Measurements from ENCODE around the gene DCTPP1.

Gene DCTPP1

GRCh38 chr16:30383521-30383920, 46.3 kb downstream of the DCTPP1 start:
- peak overlapping the region; percentile 92 for H3K4me3 ChIP-seq (ENCODE audit: low read depth, low read length, poor library complexity, severe bottlenecking)
- no peaks in the 10 kb centered on the region for H4K20me1 ChIP-seq (ENCODE audit: insufficient read depth, low read length)
- H3K4me1 ChIP-seq (ENCODE audit: insufficient read depth, low read length, severe bottlenecking), result peaks cover 49% of the 10 kb centered on the region
- H3K79me2 ChIP-seq (ENCODE audit: insufficient read depth, low read length), result peaks cover 8% of the 10 kb centered on the region; the same call in 1 of the 2 replicates
- peak overlapping the region; percentile 91 for H3K27ac ChIP-seq (ENCODE audit: low read depth, low read length, poor library complexity, severe bottlenecking)
- peaks cover 14% of the 10 kb centered on the region; the same call in 1 of the 2 replicates for H3K36me3 ChIP-seq (ENCODE audit: insufficient read depth, low read length)
- H3K9ac ChIP-seq (ENCODE audit: low read length), result peak overlapping the region; percentile 94; the same call in 1 of the 2 replicates
- H3K9me2 ChIP-seq (ENCODE audit: low read depth, low read length), result no peaks in the 10 kb centered on the region
- peaks cover 11% of the 10 kb centered on the region; the same call in 1 of the 2 replicates for H3F3A ChIP-seq (ENCODE audit: insufficient read depth, low read length)
- no peak overlapping the region for H2AFZ ChIP-seq (ENCODE audit: low read length)
- no peaks in the 10 kb centered on the region for H3K27me3 ChIP-seq (ENCODE audit: insufficient read depth, low read length)
- peak overlapping the region; percentile 95 for H3K4me2 ChIP-seq (ENCODE audit: low read length)
- H3K9me3 ChIP-seq (ENCODE audit: low read length), result no peaks in the 10 kb centered on the region
- TF ChIP-seq CTCF (IDR thresholded peaks at IDR 0.05; ENCODE audit: low read length) (no peak), EZH2 (IDR thresholded peaks at IDR 0.05; ENCODE audit: borderline replicate concordance, low read length) (no peak)

- Histone ChIP-seq H2AFZ (ENCODE audit: low read length) (no peak within 1 kb of the TSS), H3K4me2 (ENCODE audit: low read length) (peak within 1 kb of the TSS; percentile 95)
These were observed 47.5 kb downstream of the DCTPP1 start, which contains the start of gene SEPTIN1 for GRCh38 chr16:30382111-30382881. SEPTIN1 (minus strand) TSS chr16:30382561; CDS start chr16:30382542, 19 bp downstream.

More at GRCh38 chr16:30382111-30382881, 47.5 kb downstream of the DCTPP1 start, which contains the start of gene SEPTIN1:
- Histone ChIP-seq H3K9me3 (ENCODE audit: low read length) (no peaks in the 10 kb centered on the region), H3F3A (ENCODE audit: insufficient read depth, low read length) (peaks cover 11% of the 10 kb centered on the region; the same call in 1 of the 2 replicates), H3K9me2 (ENCODE audit: low read depth, low read length) (no peaks in the 10 kb centered on the region), H3K27ac (ENCODE audit: low read depth, low read length, poor library complexity, severe bottlenecking) (peak within 1 kb of the TSS; percentile 91), H3K79me2 (ENCODE audit: insufficient read depth, low read length) (peaks cover 8% of the 10 kb centered on the region; the same call in 1 of the 2 replicates), H4K20me1 (ENCODE audit: insufficient read depth, low read length) (no peaks in the 10 kb centered on the region), H3K4me3 (ENCODE audit: low read depth, low read length, poor library complexity, severe bottlenecking) (peak within 1 kb of the TSS; percentile 92), H3K36me3 (ENCODE audit: insufficient read depth, low read length) (peaks cover 14% of the 10 kb centered on the region; the same call in 1 of the 2 replicates), H3K27me3 (ENCODE audit: insufficient read depth, low read length) (no peaks in the 10 kb centered on the region), H3K4me1 (ENCODE audit: insufficient read depth, low read length, severe bottlenecking) (peaks cover 59% of the 10 kb centered on the region), H3K9ac (ENCODE audit: low read length) (peak within 1 kb of the TSS; percentile 94)
- TF ChIP-seq EZH2 (IDR thresholded peaks at IDR 0.05; ENCODE audit: borderline replicate concordance, low read length), result no peak
- TF ChIP-seq CTCF (IDR thresholded peaks at IDR 0.05; ENCODE audit: low read length), result no peak

All from OCI-LY1 (cell line).